IMR-90 (cell line): Measurements from ENCODE around the gene ADCK1. TPM values are rescaled to one million over a fixed set of nuclear protein-coding genes. Genes with fewer than 3 reads are reported as not detected.

Source experiments
- ATAC-seq: fragments of 200-7000 bp; cut with Tn5 transposase; 2 replicates; pipeline ENCODE4 v1.9.1; 2020; ENCODE audit warnings: low read depth, mild to moderate bottlenecking, moderate library complexity
- BruUV-seq: library from RNA; stranded (reverse); fragments of 400-500 nt; replicated peaks from 2 replicates; lab custom pipeline; 2021; lab: Mats Ljungman, UMichigan
- CTCF ChIA-PET: fragments of 300-600 bp; formaldehyde crosslinking; extraction: SDS; loops from one replicate; lab custom pipeline; 2021; ENCODE audit warnings: antibody characterized with exemption; lab: Yijun Ruan, JAX
- POLR2A ChIA-PET: fragments of 300-600 bp; sonication (Branson Sonifier 250); formaldehyde crosslinking; loops from one replicate; lab custom pipeline; 2022; ENCODE audit warnings: antibody characterized with exemption; ENCODE audit not compliant: unreplicated experiment; lab: Charles Lee
- DNase-seq: peaks from one replicate; pipeline ENCODE4 v3.0.0; 2013
- H2AFZ ChIP-seq: replicated peaks from 2 replicates; pipeline ENCODE3; 2013; ENCODE audit warnings: low read length, mild to moderate bottlenecking; ENCODE audit not compliant: poor library complexity
- H2AK5ac ChIP-seq: 2 replicates; pipeline ENCODE4 v1.6.1; 2013; ENCODE audit warnings: low read depth, low read length, inconsistent platforms
- H2AK9ac ChIP-seq: replicated peaks from 2 replicates; pipeline ENCODE3; 2013; ENCODE audit warnings: mild to moderate bottlenecking, low read depth, low read length, moderate library complexity; ENCODE audit not compliant: poor library complexity
- H2BK120ac ChIP-seq: 2 replicates; pipeline ENCODE4 v1.6.1; 2013; ENCODE audit warnings: low read depth, low read length, inconsistent platforms
- H2BK15ac ChIP-seq: 3 replicates; pipeline ENCODE4 v1.6.1; 2013; ENCODE audit warnings: low read depth, low read length, inconsistent platforms
- H2BK20ac ChIP-seq: 2 replicates; pipeline ENCODE4 v1.6.1; 2013; ENCODE audit warnings: low read depth, mild to moderate bottlenecking, inconsistent platforms, low read length, moderate library complexity
- H2BK5ac ChIP-seq: 2 replicates; pipeline ENCODE4 v1.6.1; 2013; ENCODE audit warnings: mild to moderate bottlenecking, low read depth, low read length, inconsistent platforms; ENCODE audit not compliant: poor library complexity, severe bottlenecking
- H3K14ac ChIP-seq: replicated peaks from 2 replicates; pipeline ENCODE4 v1.6.1; 2013; ENCODE audit warnings: low read depth, low read length, inconsistent platforms
- H3K18ac ChIP-seq: 2 replicates; pipeline ENCODE4 v1.6.1; 2013; ENCODE audit warnings: low read depth, low read length, control low read depth
- H3K23ac ChIP-seq: 2 replicates; pipeline ENCODE4 v1.6.1; 2013; ENCODE audit warnings: low read depth, low read length, inconsistent platforms
- H3K27ac ChIP-seq: 2 replicates; pipeline ENCODE4 v1.5.1; 2013; ENCODE audit warnings: mild to moderate bottlenecking, control low read depth, low read length; ENCODE audit not compliant: insufficient read depth
- H3K27me3 ChIP-seq: 2 replicates; pipeline ENCODE4 v1.6.1; 2013; ENCODE audit warnings: low read length; ENCODE audit not compliant: control insufficient read depth, insufficient read depth
- H3K36me3 ChIP-seq: 2 replicates; pipeline ENCODE4 v1.6.1; 2013; ENCODE audit warnings: low read length, mixed read lengths; ENCODE audit not compliant: control insufficient read depth, insufficient read depth
- H3K4ac ChIP-seq: 2 replicates; pipeline ENCODE4 v1.6.1; 2013; ENCODE audit warnings: low read depth, low read length, inconsistent platforms
- H3K4me1 ChIP-seq: 2 replicates; pipeline ENCODE4 v1.6.1; 2013; ENCODE audit warnings: low read length, mixed read lengths; ENCODE audit not compliant: control insufficient read depth, insufficient read depth
- H3K4me2 ChIP-seq: 2 replicates; pipeline ENCODE4 v1.6.1; 2013; ENCODE audit warnings: low read depth, mild to moderate bottlenecking, control low read depth, low read length, moderate library complexity
- H3K4me3 ChIP-seq: 2 replicates; pipeline ENCODE4 v1.5.1; 2013; ENCODE audit warnings: low read depth, mild to moderate bottlenecking, control low read depth, low read length, moderate library complexity; ENCODE audit not compliant: insufficient read depth
- H3K56ac ChIP-seq: 2 replicates; pipeline ENCODE4 v1.6.1; 2013; ENCODE audit warnings: low read length, inconsistent platforms; ENCODE audit not compliant: insufficient read depth; ENCODE audit errors: extremely low read depth
- H3K79me1 ChIP-seq, 2 experiments: 2 replicates each; pipeline ENCODE4 v1.6.1; 2013; ENCODE audit warnings: low read length in 2 of 2, inconsistent platforms in 1 of 2, low read depth in 1 of 2
- H3K9ac ChIP-seq: 2 replicates; pipeline ENCODE4 v1.6.1; 2013; ENCODE audit warnings: low read depth, low read length, control low read depth
- H3K9me1 ChIP-seq: 2 replicates; pipeline ENCODE4 v1.6.1; 2013; ENCODE audit warnings: low read length, inconsistent platforms; ENCODE audit not compliant: insufficient read depth
- H3K9me3 ChIP-seq: 2 replicates; pipeline ENCODE4 v1.6.1; 2013; ENCODE audit warnings: low read length; ENCODE audit not compliant: control insufficient read depth, insufficient read depth
- H4K20me1 ChIP-seq: 2 replicates; pipeline ENCODE4 v1.6.1; 2013; ENCODE audit warnings: low read length, inconsistent platforms; ENCODE audit not compliant: insufficient read depth
- H4K5ac ChIP-seq: 2 replicates; pipeline ENCODE4 v1.6.1; 2013; ENCODE audit warnings: mild to moderate bottlenecking, low read depth, low read length, control low read depth
- H4K8ac ChIP-seq, 2 experiments: 2 replicates each; pipeline ENCODE4 v1.6.1; 2013; ENCODE audit warnings: low read depth in 2 of 2, low read length in 2 of 2, control low read depth in 1 of 2, inconsistent platforms in 1 of 2
- H4K91ac ChIP-seq: 2 replicates; pipeline ENCODE4 v1.6.1; 2013; ENCODE audit warnings: low read depth, low read length, inconsistent platforms; ENCODE audit not compliant: insufficient read depth
- BHLHE40 ChIP-seq: fragments of 150-350 bp; IDR thresholded peaks from 2 replicates; pipeline ENCODE4 v1.6.1; 2016; ENCODE audit warnings: mild to moderate bottlenecking, low read depth, low read length
- CEBPB ChIP-seq: IDR thresholded peaks from 2 replicates; pipeline ENCODE4 v1.6.1; 2012; ENCODE audit warnings: low read depth, low read length, improper control_type of control experiment
- CHD1 ChIP-seq: IDR thresholded peaks from 2 replicates; pipeline ENCODE4 v1.6.1; 2012; ENCODE audit warnings: low read depth, low read length, improper control_type of control experiment
- FOS ChIP-seq: fragments of 150-350 bp; IDR thresholded peaks from 2 replicates; pipeline ENCODE4 v1.6.1; 2016; ENCODE audit warnings: low read depth, low read length
- MAFK ChIP-seq: IDR thresholded peaks from 2 replicates; pipeline ENCODE4 v1.6.1; 2012; ENCODE audit warnings: low read depth, low read length, improper control_type of control experiment
- MAZ ChIP-seq: IDR thresholded peaks from 2 replicates; pipeline ENCODE4 v1.6.1; 2012; ENCODE audit warnings: low read depth, mild to moderate bottlenecking, low read length, improper control_type of control experiment, moderate library complexity, borderline replicate concordance
- MXI1 ChIP-seq: IDR thresholded peaks from 2 replicates; pipeline ENCODE4 v1.6.1; 2012; ENCODE audit warnings: low read depth, mild to moderate bottlenecking, low read length, moderate library complexity, borderline replicate concordance
- NFE2L2 ChIP-seq: fragments of 150-350 bp; IDR thresholded peaks from 2 replicates; pipeline ENCODE4 v1.6.1; 2016; ENCODE audit warnings: low read depth, mild to moderate bottlenecking, low read length
- POLR2A ChIP-seq: IDR thresholded peaks from 2 replicates; pipeline ENCODE4 v1.6.1; 2012; ENCODE audit warnings: mild to moderate bottlenecking, low read depth, low read length
- RAD21 ChIP-seq: IDR thresholded peaks from 2 replicates; pipeline ENCODE4 v1.6.1; 2012; ENCODE audit warnings: low read length, improper control_type of control experiment
- RCOR1 ChIP-seq: IDR thresholded peaks from 2 replicates; pipeline ENCODE4 v1.6.1; 2012; ENCODE audit warnings: mild to moderate bottlenecking, low read length, improper control_type of control experiment; ENCODE audit not compliant: insufficient replicate concordance
- RFX5 ChIP-seq: IDR thresholded peaks from 2 replicates; pipeline ENCODE4 v1.8.0; 2012; ENCODE audit warnings: low read depth, mild to moderate bottlenecking, low read length, moderate library complexity
- SMC3 ChIP-seq: fragments of 150-350 bp; IDR thresholded peaks from 2 replicates; pipeline ENCODE4 v1.6.1; 2016; ENCODE audit warnings: low read depth, mild to moderate bottlenecking, antibody characterized with exemption, low read length, moderate library complexity
- WGBS, 2 experiments: methylation state at CpG; one replicate each; pipeline versions ENCODE4 v1.1.5 to v1.1.7; 2013; ENCODE audit warnings: missing lambda C conversion rate in 2 of 2; ENCODE audit not compliant: insufficient read length in 1 of 2; ENCODE audit errors: extremely low coverage in 2 of 2; 5-methylcytosine and 5-hydroxymethylcytosine counted together
- dilution Hi-C: fragments of 300-500 bp; cut with HindIII; formaldehyde crosslinking; loops from one replicate; pipeline ENCODE4 v1.14.3; 2018; ENCODE audit warnings: low sequenced_read_pairs; ENCODE audit not compliant: unreplicated experiment
- in situ Hi-C: fragments of 300-500 bp; cut with MboI; formaldehyde crosslinking; loops from 3 replicates; pipeline ENCODE4 v1.14.3; 2019; ENCODE audit warnings: low sequenced_read_pairs, inconsistent platforms, mixed read lengths
- intact Hi-C: fragments of 100-400 bp; cut with micrococcal nuclease; formaldehyde crosslinking; loops from 2 replicates; pipeline ENCODE4 v1.10.0; 2022
- polyA plus RNA-seq, 3 experiments: library from polyadenylated mRNA; depleted of rRNA; stranded (reverse); fragments of >200 nt; gene quantifications; 2 replicates each; pipeline ENCODE4 v1.2.3, GENCODE V29; 2012; ENCODE audit warnings: low replicate concordance in 1 of 3
- total RNA-seq: library from RNA; depleted of rRNA; stranded (reverse); fragments of >200 nt; gene quantifications from 2 replicates; pipeline ENCODE4 v1.2.3, GENCODE V29; 2012
- TF ChIP-seq, protein P1 (sequence below): conservative IDR thresholded peaks from 2 replicates; pipeline ENCODE4 v1.5.1; 2012; ENCODE audit warnings: mild to moderate bottlenecking, low read depth, low read length, improper control_type of control experiment
- TF ChIP-seq, protein P2 (sequence below): fragments of 150-350 bp; IDR thresholded peaks from 2 replicates; pipeline ENCODE4 v1.6.1; 2017; ENCODE audit warnings: mild to moderate bottlenecking, antibody characterized with exemption, low read length, low read depth
- TF ChIP-seq, protein P3 (sequence below): fragments of 150-350 bp; IDR thresholded peaks from 2 replicates; pipeline ENCODE4 v1.6.1; 2016; ENCODE audit warnings: low read depth, mild to moderate bottlenecking, low read length, moderate library complexity, borderline replicate concordance

The ADCK1 gene
- total and polyA plus RNA-seq, 2 of the 4 experiments (the other 2 are of a cell fraction) = 1.6 to 4.6 TPM

DNA sequence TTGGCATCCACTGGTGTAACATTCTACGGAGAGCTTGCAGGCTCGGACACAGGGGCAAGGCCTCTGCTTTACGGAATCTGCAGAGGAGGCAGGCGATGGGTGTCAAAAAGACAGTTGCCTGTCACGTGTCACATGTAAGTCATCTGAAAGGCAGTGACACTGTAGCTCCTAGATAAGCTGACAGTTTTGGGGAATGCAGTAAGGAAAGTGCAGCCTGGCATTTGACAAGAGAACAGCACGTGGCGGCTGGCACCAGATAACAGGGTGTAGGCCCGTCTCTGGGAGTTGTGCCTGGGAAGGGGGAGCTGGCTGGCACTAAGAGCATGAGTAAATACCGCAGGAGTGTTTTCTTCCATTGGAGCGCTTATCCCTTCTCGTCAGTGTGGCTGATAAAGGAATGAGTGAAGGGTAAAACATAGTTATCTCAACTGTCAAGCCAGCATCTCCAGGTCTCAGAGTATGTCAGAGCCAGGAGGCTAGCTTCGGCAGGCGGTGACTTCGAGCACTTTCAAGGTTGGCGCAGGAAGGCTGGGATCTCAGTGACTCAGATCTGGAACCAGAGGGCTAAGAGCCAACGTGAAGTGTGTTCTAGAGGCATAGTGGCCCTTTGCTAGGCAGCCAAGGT is 26.1 kb downstream of the ADCK1 start:
- Histone ChIP-seq H2BK5ac (no peak overlapping the region), H2BK15ac (no peak overlapping the region), H2BK20ac (no peak overlapping the region), H3K23ac (no peak overlapping the region), H3K14ac (no peak overlapping the region), H3K56ac (no peak overlapping the region), H2AK5ac (no peak overlapping the region), H3K9me3 (no peaks in the 10 kb centered on the region), H3K27ac (no peak overlapping the region), H3K27me3 (no peaks in the 10 kb centered on the region), H3K9ac (no peak overlapping the region), H3K9me1 (no peaks in the 10 kb centered on the region), H3K4ac (no peak overlapping the region), H3K36me3 (peaks cover 2% of the 10 kb centered on the region; the same call in 1 of the 2 replicates), H3K79me1 (no peaks in the 10 kb centered on the region), H2AK9ac (no peak overlapping the region), H2AFZ (peak overlapping the region; percentile 33), H2BK120ac (no peak overlapping the region), H3K4me3 (no peak overlapping the region), H4K91ac (no peak overlapping the region), H4K5ac (no peak overlapping the region), H3K18ac (no peak overlapping the region), H4K20me1 (no peaks in the 10 kb centered on the region), H3K4me2 (no peak overlapping the region), H3K4me1 (no peaks in the 10 kb centered on the region), H4K8ac (no peak overlapping the region)
- BruUV-seq = no TSS peak
- dilution Hi-C loops = no loop called here
- WGBS, 2 experiments = 82% methylated on average over 14 of the region's 16 CpGs; no CpG with 5 or more reads in 1 of the 2 experiments
- intact Hi-C loops = no loop called here
- ChIA-PET CTCF (interaction anchor here (0.6 kb wide), 1 partner anchor 109 kb away, joined by 3 read pairs; no protein-coding TSS in a partner anchor), POLR2A (no interaction called here)
- ATAC-seq = no peak
- no peak for DNase-seq
- in situ Hi-C loops = no loop called here
- TF ChIP-seq BHLHE40 = no peak
- TF ChIP-seq MAZ = no peak
- no peak for TF ChIP-seq CHD1
- TF ChIP-seq RFX5 = no peak
- no peak for TF ChIP-seq POLR2A
- no peak for TF ChIP-seq CEBPB
- TF ChIP-seq NFE2L2 = no peak
- no peak for TF ChIP-seq MXI1
- TF ChIP-seq RAD21 = no peak
- TF ChIP-seq RCOR1 = no peak
- TF ChIP-seq, protein P1, sequence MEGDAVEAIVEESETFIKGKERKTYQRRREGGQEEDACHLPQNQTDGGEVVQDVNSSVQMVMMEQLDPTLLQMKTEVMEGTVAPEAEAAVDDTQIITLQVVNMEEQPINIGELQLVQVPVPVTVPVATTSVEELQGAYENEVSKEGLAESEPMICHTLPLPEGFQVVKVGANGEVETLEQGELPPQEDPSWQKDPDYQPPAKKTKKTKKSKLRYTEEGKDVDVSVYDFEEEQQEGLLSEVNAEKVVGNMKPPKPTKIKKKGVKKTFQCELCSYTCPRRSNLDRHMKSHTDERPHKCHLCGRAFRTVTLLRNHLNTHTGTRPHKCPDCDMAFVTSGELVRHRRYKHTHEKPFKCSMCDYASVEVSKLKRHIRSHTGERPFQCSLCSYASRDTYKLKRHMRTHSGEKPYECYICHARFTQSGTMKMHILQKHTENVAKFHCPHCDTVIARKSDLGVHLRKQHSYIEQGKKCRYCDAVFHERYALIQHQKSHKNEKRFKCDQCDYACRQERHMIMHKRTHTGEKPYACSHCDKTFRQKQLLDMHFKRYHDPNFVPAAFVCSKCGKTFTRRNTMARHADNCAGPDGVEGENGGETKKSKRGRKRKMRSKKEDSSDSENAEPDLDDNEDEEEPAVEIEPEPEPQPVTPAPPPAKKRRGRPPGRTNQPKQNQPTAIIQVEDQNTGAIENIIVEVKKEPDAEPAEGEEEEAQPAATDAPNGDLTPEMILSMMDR = no peak
- TF ChIP-seq, protein P2, sequence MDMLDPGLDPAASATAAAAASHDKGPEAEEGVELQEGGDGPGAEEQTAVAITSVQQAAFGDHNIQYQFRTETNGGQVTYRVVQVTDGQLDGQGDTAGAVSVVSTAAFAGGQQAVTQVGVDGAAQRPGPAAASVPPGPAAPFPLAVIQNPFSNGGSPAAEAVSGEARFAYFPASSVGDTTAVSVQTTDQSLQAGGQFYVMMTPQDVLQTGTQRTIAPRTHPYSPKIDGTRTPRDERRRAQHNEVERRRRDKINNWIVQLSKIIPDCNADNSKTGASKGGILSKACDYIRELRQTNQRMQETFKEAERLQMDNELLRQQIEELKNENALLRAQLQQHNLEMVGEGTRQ = no peak
- no peak for TF ChIP-seq SMC3
- no peak for TF ChIP-seq FOS
- no peak for TF ChIP-seq MAFK
- TF ChIP-seq, protein P3, sequence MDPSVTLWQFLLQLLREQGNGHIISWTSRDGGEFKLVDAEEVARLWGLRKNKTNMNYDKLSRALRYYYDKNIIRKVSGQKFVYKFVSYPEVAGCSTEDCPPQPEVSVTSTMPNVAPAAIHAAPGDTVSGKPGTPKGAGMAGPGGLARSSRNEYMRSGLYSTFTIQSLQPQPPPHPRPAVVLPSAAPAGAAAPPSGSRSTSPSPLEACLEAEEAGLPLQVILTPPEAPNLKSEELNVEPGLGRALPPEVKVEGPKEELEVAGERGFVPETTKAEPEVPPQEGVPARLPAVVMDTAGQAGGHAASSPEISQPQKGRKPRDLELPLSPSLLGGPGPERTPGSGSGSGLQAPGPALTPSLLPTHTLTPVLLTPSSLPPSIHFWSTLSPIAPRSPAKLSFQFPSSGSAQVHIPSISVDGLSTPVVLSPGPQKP = no peak
